Aorta (tissue), 5 donors: ENCODE measurements around the gene PYROXD2. TPM values are rescaled to one million over a fixed set of nuclear protein-coding genes. Genes with fewer than 3 reads are reported as not detected.
"Not testable (repeated sequence)": the region's sequence is repeated elsewhere in the genome, so short reads cannot be mapped to it uniquely, and the experiment has no call there.

Source experiments
- ATAC-seq: fragments of 200-7000 bp; cut with Tn5 transposase; one replicate; pipeline ENCODE4 v1.9.1; 2022; ENCODE audit warnings: moderate library complexity; ENCODE audit not compliant: low FRiP score
- DNase-seq, 2 donors: peaks; one replicate each; pipeline ENCODE4 v3.0.0-alpha.2; 2020
- H3K27ac ChIP-seq, 2 donors: one replicate each; pipeline ENCODE4 v1.5.1; 2013; ENCODE audit warnings: low read length in 2 of 2, mild to moderate bottlenecking in 2 of 2, moderate library complexity in 2 of 2, control low read depth in 1 of 2, inconsistent platforms in 1 of 2, low read depth in 1 of 2
- H3K27me3 ChIP-seq, 2 donors: one replicate each; pipeline ENCODE4 v1.6.1; 2013; ENCODE audit warnings: control low read depth in 1 of 2, low read length in 1 of 2, mild to moderate bottlenecking in 1 of 2, moderate library complexity in 1 of 2; ENCODE audit not compliant: insufficient read depth in 2 of 2, control insufficient read depth in 1 of 2
- H3K36me3 ChIP-seq, 2 donors: one replicate each; pipeline ENCODE4 v1.6.1; 2013; ENCODE audit warnings: control low read depth in 1 of 2, low read length in 1 of 2, mild to moderate bottlenecking in 1 of 2; ENCODE audit not compliant: insufficient read depth in 2 of 2, control insufficient read depth in 1 of 2
- H3K4me1 ChIP-seq, 2 donors: one replicate each; pipeline ENCODE4 v1.6.1; 2013; ENCODE audit warnings: low read length in 2 of 2, control low read depth in 1 of 2, mild to moderate bottlenecking in 1 of 2, moderate library complexity in 1 of 2; ENCODE audit not compliant: insufficient read depth in 2 of 2, control insufficient read depth in 1 of 2
- H3K4me3 ChIP-seq, 2 donors: one replicate each; pipeline ENCODE4 v1.5.1; 2013; ENCODE audit warnings: low read length in 2 of 2, control low read depth in 1 of 2, mild to moderate bottlenecking in 1 of 2
- H3K9me3 ChIP-seq: one replicate; pipeline ENCODE4 v1.6.1; 2013; ENCODE audit warnings: mild to moderate bottlenecking, low read length; ENCODE audit not compliant: control insufficient read depth
- WGBS, 2 donors: extraction: QIAGEN DNeasy Blood & Tissue Kit; methylation state at CpG; one replicate each; pipeline ENCODE4 v1.1.7; 2013; 5-methylcytosine and 5-hydroxymethylcytosine counted together
- intact Hi-C, 2 donors: fragments of 100-400 bp; cut with DNase I; formaldehyde crosslinking; loops; one replicate each; pipeline versions ENCODE4 v1.14.2 to v1.15.0; 2022
- polyA plus RNA-seq, 2 donors: library from polyadenylated mRNA; stranded (reverse); fragments of 200-250 nt; gene quantifications; one replicate each; pipeline ENCODE4 v1.2.3, GENCODE V29; 2013
- total RNA-seq, 2 donors: library from RNA; stranded (reverse); fragmentation: NEBNext Ultra II Directional; extraction: Animal tissue kit (Norgen Biotek cat#: 25700); gene quantifications; one replicate each; pipeline ENCODE4 v1.2.1, GENCODE V29; 2021
- donor health status: healthy with polysubstance abuse.
- donor health status: Bipolar disorder and iron deficiency.
- donor health status: DM: no; HTN: no; CAD: no.
- donor health status: DM: no; HTN: no; CAD: no.
- donor health status: DM: yes; HTN: yes; CAD: no.

PYROXD2 gene
- total and polyA plus RNA-seq, 4 donors = 1.8 to 21.9 (median 13.2) TPM

DNA sequence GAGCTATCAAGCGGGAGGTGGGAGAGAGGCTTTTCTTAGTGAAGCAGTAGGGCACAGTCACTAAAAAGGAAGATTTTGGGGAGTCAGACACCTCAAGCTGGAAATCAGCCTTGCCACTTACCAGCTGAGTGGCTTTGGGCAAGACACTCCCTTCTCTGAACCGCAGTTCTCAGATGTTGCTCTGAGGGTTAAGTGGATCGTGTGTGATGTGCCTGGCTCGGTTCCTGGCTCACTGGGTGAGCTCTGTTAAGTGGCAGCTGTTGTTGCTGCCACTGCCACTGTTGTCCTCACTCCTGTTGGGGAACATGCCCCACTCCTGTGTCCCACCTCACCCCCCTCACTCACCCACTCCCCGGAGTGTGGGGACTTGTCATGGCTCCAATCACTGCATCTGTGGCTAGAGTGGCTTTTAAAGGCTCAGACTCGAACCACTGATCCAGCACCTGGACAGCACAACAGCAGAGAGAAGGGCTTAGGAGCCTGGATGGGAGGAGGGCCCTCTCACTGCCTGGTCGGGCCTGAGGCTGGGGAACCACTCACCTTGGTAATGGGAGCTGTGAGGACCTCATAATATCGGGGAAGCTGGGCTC, 20.0 kb downstream of the PYROXD2 start:
- WGBS, 2 donors = 90 to 91% methylated on average over 8 of the region's 8 CpGs
- Histone ChIP-seq H3K27me3 (no peaks in the 10 kb centered on the region), H3K36me3 (peaks cover 0 to 6% of the 10 kb centered on the region in 2 donors), H3K4me3 (no peak overlapping the region), H3K9me3 (no peaks in the 10 kb centered on the region), H3K27ac (no peak overlapping the region), H3K4me1 (no peaks in the 10 kb centered on the region)
- ATAC-seq (no peak), DNase-seq (peak; percentile 26 to 41)
- intact Hi-C loops = no loop called here

DNA sequence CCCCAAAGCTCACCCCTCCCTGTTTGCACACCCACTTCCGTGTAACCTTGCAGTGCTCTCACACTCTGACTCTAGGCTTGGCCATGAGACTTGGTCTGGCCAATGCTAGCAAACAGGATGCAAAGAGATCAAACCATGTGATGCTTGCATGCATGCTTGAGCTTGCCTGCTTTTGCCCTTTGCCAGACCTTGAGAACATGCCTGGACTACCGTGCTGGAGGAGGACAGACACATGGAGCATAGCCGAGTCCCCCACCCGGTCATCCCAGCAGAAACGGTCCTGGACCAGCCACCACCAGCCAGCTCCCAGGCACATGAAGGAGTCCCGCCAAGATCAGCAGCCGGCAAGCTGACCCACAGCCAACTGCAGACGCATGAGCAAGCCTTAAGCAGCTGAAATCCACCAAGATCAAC, 23.4 kb downstream of the PYROXD2 start:
- Histone ChIP-seq H3K4me3 (no peak overlapping the region), H3K4me1 (no peaks in the 10 kb centered on the region), H3K9me3 (no peaks in the 10 kb centered on the region), H3K36me3 (peaks cover 0 to 6% of the 10 kb centered on the region in 2 donors), H3K27ac (no peak overlapping the region), H3K27me3 (no peaks in the 10 kb centered on the region)
- ATAC-seq (peak; percentile 63), DNase-seq (peak; percentile 81 to 89)
- WGBS, 2 donors = 1 to 4% methylated on average over 8 of the region's 8 CpGs
- intact Hi-C loops = no loop called here

DNA sequence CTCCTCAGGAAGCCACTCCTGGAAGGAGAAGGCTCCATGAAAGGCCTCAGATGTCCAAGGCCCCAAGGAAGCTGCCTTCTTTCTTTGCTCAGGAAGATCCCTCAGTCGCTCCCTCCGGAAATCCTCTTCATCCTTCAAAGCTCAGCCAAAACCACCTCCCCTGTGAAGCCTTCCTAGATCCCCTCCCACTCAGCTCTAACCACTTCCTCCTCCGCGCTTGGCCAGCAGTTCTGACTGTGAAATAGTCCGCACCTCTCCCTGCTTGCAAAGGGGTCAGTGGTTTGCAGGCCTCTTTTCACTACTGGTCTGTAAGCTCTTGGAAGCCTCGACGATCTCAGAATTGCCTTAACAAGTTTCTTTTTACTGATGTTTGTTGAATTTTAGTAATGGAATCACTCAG, 23.9 kb downstream of the PYROXD2 start:
- ATAC-seq (no peak), DNase-seq (peak in 1 of 2 donors; percentile 48)
- H3K4me3 ChIP-seq = no peak overlapping the region
- no peaks in the 10 kb centered on the region for H3K4me1 ChIP-seq
- peaks cover 0 to 3% of the 10 kb centered on the region in 2 donors for H3K36me3 ChIP-seq
- no peak overlapping the region for H3K27ac ChIP-seq
- intact Hi-C loops = no loop called here
- WGBS, 2 donors = 74 to 78% methylated on average over 7 of the region's 7 CpGs
- no peaks in the 10 kb centered on the region for H3K9me3 ChIP-seq
- no peaks in the 10 kb centered on the region for H3K27me3 ChIP-seq

DNA sequence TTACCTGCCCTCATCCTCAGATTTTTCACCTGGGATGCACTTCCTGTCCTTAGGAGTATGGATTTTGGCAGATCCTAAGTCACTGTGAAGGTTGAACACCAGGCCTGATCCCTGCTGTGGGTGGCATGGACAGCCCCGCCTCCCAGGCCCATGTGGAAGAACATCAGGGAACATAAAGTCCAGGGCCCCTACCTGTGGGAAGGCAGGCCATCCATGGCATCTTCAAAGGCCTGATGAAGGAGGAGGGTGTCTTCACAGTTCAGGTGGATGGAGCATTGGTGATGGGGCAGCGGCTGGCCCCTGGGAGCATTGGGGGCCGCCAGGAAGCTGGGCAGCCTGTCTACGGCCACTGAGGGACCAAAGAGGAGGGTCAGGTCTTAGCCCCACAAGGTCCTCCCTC, 24.6 kb downstream of the PYROXD2 start:
- Histone ChIP-seq H3K9me3 (no peaks in the 10 kb centered on the region), H3K4me1 (no peaks in the 10 kb centered on the region), H3K4me3 (no peak overlapping the region), H3K36me3 (peaks cover 0 to 3% of the 10 kb centered on the region in 2 donors), H3K27me3 (no peaks in the 10 kb centered on the region), H3K27ac (no peak overlapping the region)
- DNase-seq (peak; percentile 18 to 27), ATAC-seq (no peak)
- intact Hi-C loops = no loop called here
- WGBS, 2 donors = 96 to 97% methylated on average over 4 of the region's 4 CpGs

DNA sequence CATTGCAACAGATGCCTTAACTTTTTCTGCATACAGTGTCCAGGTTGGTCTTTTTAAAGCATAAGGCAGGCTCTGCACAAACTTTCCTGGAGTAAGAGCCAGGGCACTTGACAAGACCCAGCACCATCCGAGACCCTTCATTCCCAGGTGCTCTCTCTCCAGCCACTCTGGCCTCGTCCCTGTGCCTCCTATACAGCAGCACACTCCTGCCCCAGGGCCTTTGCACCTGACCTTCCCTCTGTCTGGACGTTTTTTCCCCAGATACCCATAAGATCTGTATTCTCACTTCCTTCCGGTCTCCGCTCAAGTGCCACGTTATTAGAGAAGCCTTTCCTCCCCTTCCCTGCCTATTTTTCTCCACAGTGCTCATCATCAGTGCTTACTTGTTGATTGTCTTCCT, 25.6 kb downstream of the PYROXD2 start:
- intact Hi-C loops = no loop called here
- H3K36me3 ChIP-seq = no peaks in the 10 kb centered on the region
- no peak overlapping the region for H3K27ac ChIP-seq
- H3K9me3 ChIP-seq = no peaks in the 10 kb centered on the region
- no peaks in the 10 kb centered on the region for H3K27me3 ChIP-seq
- no peak overlapping the region for H3K4me3 ChIP-seq
- ATAC-seq (no peak), DNase-seq (peak in 1 of 2 donors; percentile 19)
- H3K4me1 ChIP-seq = no peaks in the 10 kb centered on the region
- 90 to 94% methylated on average over 6 of the region's 6 CpGs for WGBS, 2 donors

DNA sequence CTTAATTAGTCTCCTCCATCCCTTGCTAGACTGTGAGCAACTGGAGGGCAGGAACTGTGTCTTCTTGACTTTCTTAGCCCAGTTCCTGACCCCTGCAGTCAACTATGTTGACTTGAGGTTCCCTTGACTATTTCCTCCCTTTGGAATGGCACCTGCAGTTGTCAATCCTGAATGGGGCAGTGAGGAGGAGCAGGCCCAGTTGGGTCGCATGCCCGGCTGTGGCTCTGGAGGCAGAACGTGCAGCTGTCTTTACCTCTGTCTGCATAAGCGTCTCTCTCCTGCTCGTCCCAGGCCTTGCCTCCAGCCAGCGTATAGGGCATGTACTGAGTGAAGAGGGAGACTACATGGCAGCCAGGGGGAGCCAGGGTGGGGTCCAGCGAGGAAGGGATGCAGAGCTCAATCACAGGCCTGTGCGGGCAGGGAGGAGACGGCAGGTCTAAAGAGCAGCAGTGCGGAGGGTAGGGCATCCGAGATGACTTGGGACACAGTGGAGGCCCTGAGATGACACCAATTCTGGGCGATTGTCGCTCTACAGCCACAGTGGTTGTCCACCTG, 26.8 kb downstream of the PYROXD2 start:
- intact Hi-C loops = no loop called here
- Histone ChIP-seq H3K36me3 (peaks cover 0 to 1% of the 10 kb centered on the region in 2 donors), H3K27me3 (no peaks in the 10 kb centered on the region)

DNA sequence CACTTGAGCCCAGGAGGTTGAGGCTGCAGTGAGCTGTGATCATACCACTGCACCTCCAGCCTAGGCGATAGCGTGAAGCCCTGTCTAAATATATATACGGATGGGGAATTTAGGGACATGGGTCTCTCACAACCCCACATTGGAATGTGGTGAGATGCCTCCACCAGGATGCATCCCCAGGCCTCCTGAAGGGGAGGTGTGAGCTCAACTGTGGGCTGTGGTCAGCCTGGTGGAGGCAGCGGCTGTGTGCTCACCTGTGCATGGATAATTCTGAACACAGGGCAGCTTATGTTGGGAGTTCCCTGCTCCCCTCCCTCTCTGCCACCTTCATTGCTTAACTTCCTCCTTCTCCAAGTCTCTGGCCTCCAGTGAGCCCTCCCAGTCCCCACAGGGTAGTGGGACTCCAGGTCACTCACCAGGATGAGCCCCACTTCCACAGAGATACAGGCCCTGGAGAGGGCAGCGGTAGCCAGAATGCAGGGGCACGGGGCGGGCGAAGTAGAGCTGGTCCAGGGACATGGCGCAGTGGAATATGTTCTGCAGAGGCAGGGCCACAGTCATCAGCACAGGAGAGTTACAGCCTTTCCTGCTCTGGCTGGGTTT, 30.4 kb downstream of the PYROXD2 start:
- Histone ChIP-seq H3K4me3 (no peak overlapping the region), H3K4me1 (no peaks in the 10 kb centered on the region), H3K9me3 (no peaks in the 10 kb centered on the region), H3K27me3 (no peaks in the 10 kb centered on the region), H3K36me3 (peaks cover 0 to 1% of the 10 kb centered on the region in 2 donors), H3K27ac (no peak overlapping the region)
- intact Hi-C loops = no loop called here
- 89 to 94% methylated on average over 9 of the region's 9 CpGs for WGBS, 2 donors
- ATAC-seq (no peak), DNase-seq (peak; percentile 25 to 48)

More for the DNA sequence above, 26.8 kb downstream of the PYROXD2 start:
- Histone ChIP-seq H3K4me3 (no peak overlapping the region), H3K4me1 (no peaks in the 10 kb centered on the region), H3K27ac (no peak overlapping the region), H3K9me3 (no peaks in the 10 kb centered on the region)
- DNase-seq (peak; percentile 12 to 53), ATAC-seq (no peak)
- WGBS, 2 donors = 96% methylated on average over 13 of the region's 13 CpGs

DNA sequence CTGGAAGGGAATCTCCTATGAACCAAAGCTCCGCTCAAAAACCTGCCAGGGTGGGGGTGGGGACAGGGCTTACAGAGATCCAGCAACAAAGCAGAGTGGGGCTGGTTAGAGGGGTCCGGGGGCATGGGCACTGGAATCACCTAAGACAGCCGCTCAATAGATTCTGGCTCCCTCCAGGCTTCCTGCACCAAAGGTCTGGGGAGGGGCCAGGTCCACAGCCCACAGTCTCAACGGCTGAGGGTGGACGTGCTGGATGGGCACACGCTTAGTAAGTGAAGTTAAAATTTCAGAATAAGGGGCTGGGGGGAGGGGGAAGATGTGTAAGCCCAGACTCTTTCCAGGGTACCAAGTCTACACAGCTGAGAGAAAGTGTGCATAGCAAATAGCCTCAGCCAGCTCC, 31.1 kb downstream of the PYROXD2 start:
- Histone ChIP-seq H3K9me3 (no peaks in the 10 kb centered on the region), H3K27ac (no peak overlapping the region), H3K27me3 (no peaks in the 10 kb centered on the region), H3K4me3 (no peak overlapping the region), H3K4me1 (no peaks in the 10 kb centered on the region), H3K36me3 (peaks cover 0 to 1% of the 10 kb centered on the region in 2 donors)
- ATAC-seq (no peak), DNase-seq (peak in 1 of 2 donors; percentile 60)
- intact Hi-C loops = no loop called here
- 92 to 93% methylated on average over 6 of the region's 6 CpGs for WGBS, 2 donors

DNA sequence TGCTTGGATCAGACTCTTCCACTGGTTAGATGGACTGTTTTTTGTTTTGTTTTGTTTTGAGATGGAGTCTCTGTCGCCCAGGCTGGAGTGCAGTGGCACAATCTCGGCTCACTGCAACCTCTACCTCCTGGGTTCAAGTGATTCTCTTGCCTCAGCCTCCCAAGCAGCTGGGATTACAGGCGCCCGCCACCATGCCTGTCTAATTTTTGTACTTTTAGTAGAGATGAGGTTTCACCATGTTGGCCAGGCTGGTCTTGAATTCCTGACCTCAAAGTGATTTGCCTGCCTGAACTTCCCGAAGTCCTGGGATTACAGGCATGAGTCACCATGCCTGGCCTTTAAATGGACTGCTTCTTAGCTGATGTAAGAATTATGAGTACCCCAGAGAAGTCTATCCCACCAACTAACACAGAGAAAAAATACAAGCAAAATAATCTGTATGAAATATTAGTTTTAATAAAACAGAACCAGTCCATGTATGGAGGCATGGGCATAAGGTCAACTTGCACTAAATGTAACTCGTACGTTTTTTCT, 31.8 kb downstream of the PYROXD2 start:
- H3K4me1 ChIP-seq, DNase-seq, H3K4me3 ChIP-seq, H3K36me3 ChIP-seq, H3K27me3 ChIP-seq, H3K27ac ChIP-seq, intact Hi-C loops, ATAC-seq, H3K9me3 ChIP-seq: not testable (repeated sequence)
- 84 to 87% methylated on average over 7 of the region's 7 CpGs for WGBS, 2 donors
